ENCODE results near the gene FSTL4.

DNA sequence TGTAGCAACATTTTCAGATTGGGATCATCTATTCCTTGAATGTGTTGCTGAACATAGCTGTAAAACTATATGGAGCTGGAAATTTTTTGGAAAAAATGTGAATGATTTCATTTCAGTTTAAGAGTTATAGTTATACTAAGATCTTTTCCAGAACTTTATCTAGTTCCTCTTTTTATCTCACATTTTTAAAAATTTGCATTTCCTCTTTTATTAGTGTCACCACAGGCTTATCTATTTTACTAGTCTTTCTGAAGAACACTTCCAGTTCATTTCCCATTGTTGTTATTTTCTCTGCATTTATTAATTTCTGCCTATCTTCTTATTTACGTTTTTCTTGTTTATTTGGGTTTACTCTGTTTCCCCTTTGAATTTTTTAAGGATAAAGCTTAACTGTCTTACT is 46.0 kb upstream of the FSTL4 start:
- TF ChIP-seq EZH2 (IDR thresholded peaks at IDR 0.05; ENCODE audit: low read depth, unreplicated experiment), result no peak
- TF ChIP-seq, protein P1, sequence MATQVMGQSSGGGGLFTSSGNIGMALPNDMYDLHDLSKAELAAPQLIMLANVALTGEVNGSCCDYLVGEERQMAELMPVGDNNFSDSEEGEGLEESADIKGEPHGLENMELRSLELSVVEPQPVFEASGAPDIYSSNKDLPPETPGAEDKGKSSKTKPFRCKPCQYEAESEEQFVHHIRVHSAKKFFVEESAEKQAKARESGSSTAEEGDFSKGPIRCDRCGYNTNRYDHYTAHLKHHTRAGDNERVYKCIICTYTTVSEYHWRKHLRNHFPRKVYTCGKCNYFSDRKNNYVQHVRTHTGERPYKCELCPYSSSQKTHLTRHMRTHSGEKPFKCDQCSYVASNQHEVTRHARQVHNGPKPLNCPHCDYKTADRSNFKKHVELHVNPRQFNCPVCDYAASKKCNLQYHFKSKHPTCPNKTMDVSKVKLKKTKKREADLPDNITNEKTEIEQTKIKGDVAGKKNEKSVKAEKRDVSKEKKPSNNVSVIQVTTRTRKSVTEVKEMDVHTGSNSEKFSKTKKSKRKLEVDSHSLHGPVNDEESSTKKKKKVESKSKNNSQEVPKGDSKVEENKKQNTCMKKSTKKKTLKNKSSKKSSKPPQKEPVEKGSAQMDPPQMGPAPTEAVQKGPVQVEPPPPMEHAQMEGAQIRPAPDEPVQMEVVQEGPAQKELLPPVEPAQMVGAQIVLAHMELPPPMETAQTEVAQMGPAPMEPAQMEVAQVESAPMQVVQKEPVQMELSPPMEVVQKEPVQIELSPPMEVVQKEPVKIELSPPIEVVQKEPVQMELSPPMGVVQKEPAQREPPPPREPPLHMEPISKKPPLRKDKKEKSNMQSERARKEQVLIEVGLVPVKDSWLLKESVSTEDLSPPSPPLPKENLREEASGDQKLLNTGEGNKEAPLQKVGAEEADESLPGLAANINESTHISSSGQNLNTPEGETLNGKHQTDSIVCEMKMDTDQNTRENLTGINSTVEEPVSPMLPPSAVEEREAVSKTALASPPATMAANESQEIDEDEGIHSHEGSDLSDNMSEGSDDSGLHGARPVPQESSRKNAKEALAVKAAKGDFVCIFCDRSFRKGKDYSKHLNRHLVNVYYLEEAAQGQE (IDR thresholded peaks at IDR 0.05; ENCODE audit: unreplicated experiment), result no peak
- TF ChIP-seq, protein P2, sequence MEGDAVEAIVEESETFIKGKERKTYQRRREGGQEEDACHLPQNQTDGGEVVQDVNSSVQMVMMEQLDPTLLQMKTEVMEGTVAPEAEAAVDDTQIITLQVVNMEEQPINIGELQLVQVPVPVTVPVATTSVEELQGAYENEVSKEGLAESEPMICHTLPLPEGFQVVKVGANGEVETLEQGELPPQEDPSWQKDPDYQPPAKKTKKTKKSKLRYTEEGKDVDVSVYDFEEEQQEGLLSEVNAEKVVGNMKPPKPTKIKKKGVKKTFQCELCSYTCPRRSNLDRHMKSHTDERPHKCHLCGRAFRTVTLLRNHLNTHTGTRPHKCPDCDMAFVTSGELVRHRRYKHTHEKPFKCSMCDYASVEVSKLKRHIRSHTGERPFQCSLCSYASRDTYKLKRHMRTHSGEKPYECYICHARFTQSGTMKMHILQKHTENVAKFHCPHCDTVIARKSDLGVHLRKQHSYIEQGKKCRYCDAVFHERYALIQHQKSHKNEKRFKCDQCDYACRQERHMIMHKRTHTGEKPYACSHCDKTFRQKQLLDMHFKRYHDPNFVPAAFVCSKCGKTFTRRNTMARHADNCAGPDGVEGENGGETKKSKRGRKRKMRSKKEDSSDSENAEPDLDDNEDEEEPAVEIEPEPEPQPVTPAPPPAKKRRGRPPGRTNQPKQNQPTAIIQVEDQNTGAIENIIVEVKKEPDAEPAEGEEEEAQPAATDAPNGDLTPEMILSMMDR (conservative IDR thresholded peaks at IDR 0.05; ENCODE audit: low read depth in 2 of 2), result no peak
- no peak for TF ChIP-seq CREB1 (CRISPR knock-in tag; IDR thresholded peaks at IDR 0.05; ENCODE audit: low read depth)
- TF ChIP-seq JUNB (IDR thresholded peaks at IDR 0.05; ENCODE audit: unreplicated experiment), result no peak
- no peak for TF ChIP-seq ZNF331 (CRISPR knock-in tag; IDR thresholded peaks at IDR 0.05; ENCODE audit: low read depth)
